ENCODE results near the gene CDHR1.

DNA sequence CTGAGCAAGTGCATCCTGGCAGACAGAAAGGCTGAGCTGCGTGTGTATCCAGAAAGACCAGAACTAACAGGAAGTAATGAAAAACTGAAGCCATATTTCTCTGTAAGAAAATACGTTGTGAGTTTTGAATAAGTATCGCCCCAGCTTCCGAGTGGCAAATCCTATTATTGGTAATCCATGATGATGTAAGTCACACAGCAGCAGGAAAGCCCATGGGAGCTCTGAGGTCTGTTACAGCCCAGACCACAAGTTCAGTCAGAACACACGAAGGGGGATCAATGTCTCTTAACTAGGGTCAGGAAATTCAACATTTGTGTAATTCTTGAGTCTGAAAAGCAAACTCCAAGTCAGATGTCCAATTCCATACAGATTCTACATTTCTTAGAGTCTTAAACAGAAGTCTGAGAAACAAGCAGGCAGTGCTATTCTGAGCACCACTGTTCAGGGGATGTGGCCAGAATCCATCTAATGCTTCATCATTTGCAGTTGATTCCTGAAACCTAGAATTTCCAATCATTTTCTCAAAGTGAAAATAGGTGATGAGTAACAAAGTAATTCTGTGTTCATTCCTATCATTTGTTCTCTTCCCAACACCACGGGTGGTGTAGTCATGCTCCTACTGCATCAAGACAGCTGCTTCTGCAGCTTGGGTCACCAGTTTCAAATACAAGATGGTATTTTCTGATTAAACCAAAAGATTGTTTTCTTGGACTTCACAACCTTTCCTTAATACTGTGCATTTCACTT, 31.3 kb downstream of the CDHR1 start, which contains the start of gene LRIT2:
- TF ChIP-seq EGR1 (IDR thresholded peaks at IDR 0.05; ENCODE audit: borderline replicate concordance, low read depth, low read length) (no peak), SP1 (IDR thresholded peaks at IDR 0.05; ENCODE audit: low read depth, low read length) (no peak), SP2 (IDR thresholded peaks at IDR 0.05; ENCODE audit: low read length) (no peak), CBX5 (IDR thresholded peaks at IDR 0.05; ENCODE audit: low read depth, low read length) (no peak), PHF8 (conservative IDR thresholded peaks at IDR 0.05; ENCODE audit: low read depth, low read length) (no peak), HDAC6 (IDR thresholded peaks at IDR 0.05; ENCODE audit: low read depth, low read length) (no peak), CREB1 (IDR thresholded peaks at IDR 0.05) (no peak), POLR2A (IDR thresholded peaks at IDR 0.05; ENCODE audit: control extremely low read depth in 1 of 2, low read depth in 2 of 2, low read length in 2 of 2) (no peak), RNF2 (IDR thresholded peaks at IDR 0.05; ENCODE audit: borderline replicate concordance, low read depth, low read length, missing control alignments, poor library complexity, severe bottlenecking) (no peak), SIX5 (IDR thresholded peaks at IDR 0.05; ENCODE audit: low read depth, low read length) (no peak), JUND (IDR thresholded peaks at IDR 0.05; ENCODE audit: low read length) (no peak), BCL11A (IDR thresholded peaks at IDR 0.05; ENCODE audit: low read depth in 2 of 2, low read length in 2 of 2) (no peak)
- TF ChIP-seq, protein P1, sequence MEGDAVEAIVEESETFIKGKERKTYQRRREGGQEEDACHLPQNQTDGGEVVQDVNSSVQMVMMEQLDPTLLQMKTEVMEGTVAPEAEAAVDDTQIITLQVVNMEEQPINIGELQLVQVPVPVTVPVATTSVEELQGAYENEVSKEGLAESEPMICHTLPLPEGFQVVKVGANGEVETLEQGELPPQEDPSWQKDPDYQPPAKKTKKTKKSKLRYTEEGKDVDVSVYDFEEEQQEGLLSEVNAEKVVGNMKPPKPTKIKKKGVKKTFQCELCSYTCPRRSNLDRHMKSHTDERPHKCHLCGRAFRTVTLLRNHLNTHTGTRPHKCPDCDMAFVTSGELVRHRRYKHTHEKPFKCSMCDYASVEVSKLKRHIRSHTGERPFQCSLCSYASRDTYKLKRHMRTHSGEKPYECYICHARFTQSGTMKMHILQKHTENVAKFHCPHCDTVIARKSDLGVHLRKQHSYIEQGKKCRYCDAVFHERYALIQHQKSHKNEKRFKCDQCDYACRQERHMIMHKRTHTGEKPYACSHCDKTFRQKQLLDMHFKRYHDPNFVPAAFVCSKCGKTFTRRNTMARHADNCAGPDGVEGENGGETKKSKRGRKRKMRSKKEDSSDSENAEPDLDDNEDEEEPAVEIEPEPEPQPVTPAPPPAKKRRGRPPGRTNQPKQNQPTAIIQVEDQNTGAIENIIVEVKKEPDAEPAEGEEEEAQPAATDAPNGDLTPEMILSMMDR (IDR thresholded peaks at IDR 0.05; ENCODE audit: control extremely low read depth in 1 of 3, insufficient read depth in 1 of 3, low read depth in 1 of 3, low read length in 3 of 3) = no peak
- TF ChIP-seq, protein P2, sequence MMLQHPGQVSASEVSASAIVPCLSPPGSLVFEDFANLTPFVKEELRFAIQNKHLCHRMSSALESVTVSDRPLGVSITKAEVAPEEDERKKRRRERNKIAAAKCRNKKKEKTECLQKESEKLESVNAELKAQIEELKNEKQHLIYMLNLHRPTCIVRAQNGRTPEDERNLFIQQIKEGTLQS (IDR thresholded peaks at IDR 0.05; ENCODE audit: insufficient read depth, low read depth, low read length) = no peak

Data from H1 (cell line).